ENCODE data around the gene ADK. TPM values are rescaled to one million over a fixed set of nuclear protein-coding genes. Genes with fewer than 3 reads are reported as not detected.

Gene ADK
- total and polyA plus RNA-seq, 8 donors: 44.8 to 68.6 (median 57.5) TPM

DNA sequence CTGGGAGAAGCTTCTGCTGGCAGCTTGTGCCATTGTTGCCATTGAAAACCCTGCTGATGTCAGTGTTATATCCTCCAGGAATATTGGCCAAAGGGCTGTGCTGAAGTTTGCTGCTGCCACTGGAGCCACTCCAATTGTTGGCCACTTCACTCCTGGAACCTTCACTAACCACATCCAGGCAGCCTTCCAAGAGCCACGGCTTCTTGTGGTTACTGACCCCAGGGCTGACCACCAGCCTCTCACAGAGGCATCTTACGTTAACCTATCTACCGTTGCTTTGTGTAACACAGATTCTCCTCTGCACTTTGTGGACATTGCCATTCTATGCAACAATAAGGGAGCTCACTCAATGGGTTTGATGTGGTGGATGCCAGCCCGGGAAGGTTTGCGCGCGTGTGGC, 220.7 kb downstream of the ADK start:
- no peaks in the 10 kb centered on the region for H3K4me1 ChIP-seq
- intact Hi-C loops (cut with DNase I): no loop called here

GRCh38 chr10:74373059-74373458, 222.0 kb downstream of the ADK start:
- Histone ChIP-seq H3K4me3 (no peak overlapping the region), H3K36me3 (peaks cover 0 to 9% of the 10 kb centered on the region in 2 donors), H3K9me3 (no peaks in the 10 kb centered on the region), H3K4me1 (no peaks in the 10 kb centered on the region), H3K27me3 (no peaks in the 10 kb centered on the region), H3K27ac (no peak overlapping the region)
- intact Hi-C loops (cut with DNase I): no loop called here
- TF ChIP-seq, protein P1, sequence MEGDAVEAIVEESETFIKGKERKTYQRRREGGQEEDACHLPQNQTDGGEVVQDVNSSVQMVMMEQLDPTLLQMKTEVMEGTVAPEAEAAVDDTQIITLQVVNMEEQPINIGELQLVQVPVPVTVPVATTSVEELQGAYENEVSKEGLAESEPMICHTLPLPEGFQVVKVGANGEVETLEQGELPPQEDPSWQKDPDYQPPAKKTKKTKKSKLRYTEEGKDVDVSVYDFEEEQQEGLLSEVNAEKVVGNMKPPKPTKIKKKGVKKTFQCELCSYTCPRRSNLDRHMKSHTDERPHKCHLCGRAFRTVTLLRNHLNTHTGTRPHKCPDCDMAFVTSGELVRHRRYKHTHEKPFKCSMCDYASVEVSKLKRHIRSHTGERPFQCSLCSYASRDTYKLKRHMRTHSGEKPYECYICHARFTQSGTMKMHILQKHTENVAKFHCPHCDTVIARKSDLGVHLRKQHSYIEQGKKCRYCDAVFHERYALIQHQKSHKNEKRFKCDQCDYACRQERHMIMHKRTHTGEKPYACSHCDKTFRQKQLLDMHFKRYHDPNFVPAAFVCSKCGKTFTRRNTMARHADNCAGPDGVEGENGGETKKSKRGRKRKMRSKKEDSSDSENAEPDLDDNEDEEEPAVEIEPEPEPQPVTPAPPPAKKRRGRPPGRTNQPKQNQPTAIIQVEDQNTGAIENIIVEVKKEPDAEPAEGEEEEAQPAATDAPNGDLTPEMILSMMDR (IDR thresholded peaks at IDR 0.05): no peak
- ATAC-seq (no peak), DNase-seq (no peak)

More for the DNA sequence above, 220.7 kb downstream of the ADK start:
- DNase-seq: no peak
- H3K9me3 ChIP-seq: no peaks in the 10 kb centered on the region
- H3K4me3 ChIP-seq: no peak overlapping the region
- no peaks in the 10 kb centered on the region for H3K27me3 ChIP-seq
- H3K36me3 ChIP-seq: peaks cover 0 to 9% of the 10 kb centered on the region in 2 donors
- H3K27ac ChIP-seq: no peak overlapping the region
- TF ChIP-seq, protein P1 (IDR thresholded peaks at IDR 0.05): no peak
- ATAC-seq: no peak

DNA sequence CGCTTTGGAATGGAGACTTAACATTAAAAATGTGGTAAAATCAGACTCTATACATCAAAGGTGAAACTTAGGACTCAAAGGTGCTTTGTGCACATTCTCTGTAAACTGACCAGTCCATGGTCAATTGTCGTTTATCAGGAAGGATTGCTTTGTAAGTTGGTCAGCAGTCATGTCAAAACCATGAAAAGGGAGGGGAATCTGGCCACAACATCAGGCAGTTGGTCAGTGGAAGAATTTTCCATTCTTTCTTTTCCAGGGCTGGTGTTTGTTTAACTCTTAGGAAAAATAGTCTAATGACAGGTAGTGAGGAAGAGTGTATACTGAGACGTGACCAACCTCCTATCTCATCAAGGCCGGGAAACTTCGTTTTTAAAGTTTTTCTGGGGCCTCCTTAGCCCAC, 226.5 kb downstream of the ADK start:
- H3K9me3 ChIP-seq: no peaks in the 10 kb centered on the region

GRCh38 chr10:74379474-74379873, 228.5 kb downstream of the ADK start:
- H3K4me1 ChIP-seq: no peaks in the 10 kb centered on the region
- H3K27me3 ChIP-seq: no peaks in the 10 kb centered on the region
- no peaks in the 10 kb centered on the region for H3K36me3 ChIP-seq
- TF ChIP-seq, protein P1 (IDR thresholded peaks at IDR 0.05): no peak
- no peak for ATAC-seq
- H3K4me3 ChIP-seq: no peak overlapping the region
- DNase-seq: no peak
- no peak overlapping the region for H3K27ac ChIP-seq
- no peaks in the 10 kb centered on the region for H3K9me3 ChIP-seq
- intact Hi-C loops (cut with DNase I): no loop called here

More for the DNA sequence above, 226.5 kb downstream of the ADK start:
- TF ChIP-seq, protein P1 (IDR thresholded peaks at IDR 0.05): no peak
- no peak for DNase-seq
- no peaks in the 10 kb centered on the region for H3K4me1 ChIP-seq
- no peak for ATAC-seq
- intact Hi-C loops (cut with DNase I): no loop called here
- H3K27me3 ChIP-seq: no peaks in the 10 kb centered on the region
- H3K36me3 ChIP-seq: no peaks in the 10 kb centered on the region
- H3K27ac ChIP-seq: no peak overlapping the region
- H3K4me3 ChIP-seq: no peak overlapping the region

DNA sequence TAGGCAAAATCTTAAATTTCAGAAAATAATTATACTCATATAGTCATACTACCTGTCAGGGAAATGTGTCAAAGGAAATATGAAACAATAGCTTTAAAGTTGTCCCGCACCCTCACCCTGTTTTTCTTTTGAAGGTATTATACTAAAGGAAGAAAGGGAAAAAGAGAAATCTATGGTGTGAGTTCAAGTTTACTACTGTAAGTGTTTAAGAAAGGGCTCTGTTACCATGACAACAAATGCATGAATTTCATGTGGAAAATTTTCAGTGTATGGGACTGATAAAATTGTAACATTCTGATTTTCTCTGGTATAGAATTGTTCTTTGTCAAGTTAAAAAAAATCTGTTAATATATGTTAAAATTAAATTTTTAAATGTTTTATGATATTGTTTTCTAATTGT, 229.8 kb downstream of the ADK start:
- ATAC-seq (no peak), DNase-seq (no peak)
- no peaks in the 10 kb centered on the region for H3K27me3 ChIP-seq
- no peaks in the 10 kb centered on the region for H3K4me1 ChIP-seq
- intact Hi-C loops (cut with DNase I): no loop called here
- no peak overlapping the region for H3K27ac ChIP-seq
- TF ChIP-seq, protein P1 (IDR thresholded peaks at IDR 0.05): no peak
- no peak overlapping the region for H3K4me3 ChIP-seq
- H3K36me3 ChIP-seq: no peaks in the 10 kb centered on the region
- H3K9me3 ChIP-seq: no peaks in the 10 kb centered on the region
